SK-N-MC (cell line): ENCODE data around the gene MTARC2.
"Not testable (repeated sequence)": the region's sequence is repeated elsewhere in the genome, so short reads cannot be mapped to it uniquely, and the experiment has no call there.

Source experiments
- DNase-seq: peaks from one replicate; pipeline ENCODE4 v3.0.0-alpha.2; 2011; ENCODE audit warnings: low read depth, low spot score
- H3K27ac ChIP-seq: fragments of 200-600 bp; sonication (generic); 2 replicates; pipeline ENCODE4 v1.5.1; 2016; ENCODE audit warnings: mixed run types
- H3K36me3 ChIP-seq: fragments of 200-600 bp; sonication (generic); 2 replicates; pipeline ENCODE4 v1.6.1; 2017; ENCODE audit warnings: antibody characterized with exemption, low read length, mixed read lengths; ENCODE audit not compliant: insufficient read depth
- H3K4me3 ChIP-seq: fragments of 200-600 bp; sonication (generic); 2 replicates; pipeline ENCODE4 v1.5.1; 2016
- H3K9ac ChIP-seq: fragments of 200-600 bp; sonication (generic); 2 replicates; pipeline ENCODE4 v1.8.0; 2017; ENCODE audit warnings: mixed run types, mixed read lengths; ENCODE audit not compliant: insufficient read length
- H3K9me3 ChIP-seq: fragments of 200-600 bp; sonication (generic); 2 replicates; pipeline ENCODE4 v1.6.1; 2017; ENCODE audit warnings: low read depth, mild to moderate bottlenecking, antibody characterized with exemption, low read length, moderate library complexity, mixed read lengths
- EZH2 ChIP-seq: fragments of 200-600 bp; sonication (generic); IDR thresholded peaks from one replicate; pipeline ENCODE4 v1.6.1; 2017; ENCODE audit warnings: antibody characterized with exemption
- FOXP2 ChIP-seq: optimal IDR thresholded peaks from 2 replicates; pipeline ENCODE3; 2011; ENCODE audit warnings: mild to moderate bottlenecking, moderate library complexity; ENCODE audit not compliant: insufficient read depth; ENCODE audit errors: extremely low read length, control extremely low read depth
- POLR2AphosphoS5 ChIP-seq: IDR thresholded peaks from 2 replicates; pipeline ENCODE4 v1.6.1; 2012; ENCODE audit warnings: mild to moderate bottlenecking, low read depth, low read length, borderline replicate concordance

Gene MTARC2

GRCh38 chr1:220706480-220706879, 41.6 kb upstream of the MTARC2 start:
- Histone ChIP-seq H3K36me3 (no peaks in the 10 kb centered on the region), H3K27ac (no peak overlapping the region), H3K9ac (no peak overlapping the region), H3K9me3 (no peaks in the 10 kb centered on the region), H3K4me3 (no peak overlapping the region)
- TF ChIP-seq POLR2AphosphoS5: no peak
- no peak for TF ChIP-seq FOXP2
- TF ChIP-seq EZH2: no peak
- no peak for DNase-seq

- Histone ChIP-seq H3K4me3 (no peak overlapping the region), H3K27ac (no peak overlapping the region), H3K9me3 (no peaks in the 10 kb centered on the region), H3K9ac (no peak overlapping the region), H3K36me3 (no peaks in the 10 kb centered on the region)
- TF ChIP-seq FOXP2: no peak
- no peak for TF ChIP-seq EZH2
- no peak for TF ChIP-seq POLR2AphosphoS5
- DNase-seq: no peak
Measured at GRCh38 chr1:220707160-220707559, 41.0 kb upstream of the MTARC2 start.

GRCh38 chr1:220708244-220708643, 39.9 kb upstream of the MTARC2 start:
- Histone ChIP-seq H3K27ac (no peak overlapping the region), H3K9ac (no peak overlapping the region), H3K36me3 (no peaks in the 10 kb centered on the region), H3K9me3 (no peaks in the 10 kb centered on the region), H3K4me3 (no peak overlapping the region)
- no peak for TF ChIP-seq EZH2
- TF ChIP-seq FOXP2: no peak
- no peak for TF ChIP-seq POLR2AphosphoS5
- no peak for DNase-seq

GRCh38 chr1:220708936-220709801, 39.0 kb upstream of the MTARC2 start:
- Histone ChIP-seq H3K27ac (no peak overlapping the region), H3K9ac (no peak overlapping the region), H3K36me3 (no peaks in the 10 kb centered on the region), H3K9me3 (no peaks in the 10 kb centered on the region), H3K4me3 (no peak overlapping the region)
- no peak for TF ChIP-seq POLR2AphosphoS5
- no peak for TF ChIP-seq EZH2
- TF ChIP-seq FOXP2: no peak
- no peak for DNase-seq

- no peaks in the 10 kb centered on the region for H3K9me3 ChIP-seq
- no peaks in the 10 kb centered on the region for H3K36me3 ChIP-seq
- H3K27ac ChIP-seq: no peak overlapping the region
- no peak for TF ChIP-seq POLR2AphosphoS5
- no peak for TF ChIP-seq EZH2
- TF ChIP-seq FOXP2: no peak
- no peak overlapping the region for H3K9ac ChIP-seq
- DNase-seq: no peak
- H3K4me3 ChIP-seq: no peak overlapping the region
Measured at GRCh38 chr1:220710333-220710732, 37.8 kb upstream of the MTARC2 start.

GRCh38 chr1:220711056-220711809, 36.9 kb upstream of the MTARC2 start:
- TF ChIP-seq EZH2 (no peak), POLR2AphosphoS5 (no peak), FOXP2 (no peak)
- Histone ChIP-seq H3K36me3 (no peaks in the 10 kb centered on the region), H3K4me3 (no peak overlapping the region), H3K27ac (no peak overlapping the region), H3K9me3 (no peaks in the 10 kb centered on the region), H3K9ac (no peak overlapping the region)
- no peak for DNase-seq

GRCh38 chr1:220715986-220716385, 32.1 kb upstream of the MTARC2 start:
- H3K27ac ChIP-seq, H3K9ac ChIP-seq, DNase-seq, H3K36me3 ChIP-seq, H3K9me3 ChIP-seq, H3K4me3 ChIP-seq: not testable (repeated sequence)

GRCh38 chr1:220717800-220718640, 30.1 kb upstream of the MTARC2 start:
- Histone ChIP-seq H3K36me3 (no peaks in the 10 kb centered on the region), H3K9ac (no peak overlapping the region), H3K27ac (no peak overlapping the region), H3K4me3 (no peak overlapping the region), H3K9me3 (no peaks in the 10 kb centered on the region)
- TF ChIP-seq EZH2 (no peak), POLR2AphosphoS5 (no peak)
- DNase-seq: no peak

GRCh38 chr1:220721266-220721665, 26.9 kb upstream of the MTARC2 start:
- not testable (repeated sequence) for H3K9me3 ChIP-seq, H3K36me3 ChIP-seq, DNase-seq, H3K4me3 ChIP-seq, H3K27ac ChIP-seq, H3K9ac ChIP-seq
